Mammary epithelial cell (primary cell): Measurements from ENCODE around the gene SELL.

ENCODE experiments used
- EZH2 ChIP-seq: IDR thresholded peaks from 2 replicates; pipeline ENCODE4 v1.6.1; 2012; ENCODE audit warnings: low read length, inconsistent platforms, borderline replicate concordance
- TF ChIP-seq, protein P1 (sequence below), 2 donors: IDR thresholded peaks in 1 of 2; conservative IDR thresholded peaks in 1 of 2; 2 replicates each; pipeline ENCODE4 v1.5.1; 2011 to 2012; ENCODE audit warnings: inconsistent platforms in 2 of 2, low read length in 2 of 2, mild to moderate bottlenecking in 2 of 2, control low read depth in 1 of 2, low read depth in 1 of 2; ENCODE audit not compliant: insufficient read depth in 1 of 2; ENCODE audit errors: extremely low read depth in 1 of 2

DNA sequence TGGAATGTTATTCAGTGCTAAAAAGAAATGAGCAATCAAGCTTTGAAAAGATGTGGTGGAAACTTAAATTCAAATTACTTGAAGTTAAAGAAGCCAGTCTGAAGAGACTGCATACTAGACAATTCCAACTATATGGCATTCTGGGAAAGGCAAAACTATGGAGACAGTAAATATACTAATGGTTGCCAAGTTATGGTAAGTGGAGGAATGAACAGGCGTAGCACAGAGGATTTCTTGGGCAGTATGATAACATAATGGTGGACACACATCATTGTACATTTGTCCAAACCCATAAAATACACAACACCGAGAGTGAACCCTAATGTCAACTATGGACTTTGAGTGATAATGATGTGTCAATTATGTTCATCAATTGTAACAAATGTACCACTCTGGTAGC lies 60.4 kb downstream of the SELL start:
- TF ChIP-seq, protein P1, sequence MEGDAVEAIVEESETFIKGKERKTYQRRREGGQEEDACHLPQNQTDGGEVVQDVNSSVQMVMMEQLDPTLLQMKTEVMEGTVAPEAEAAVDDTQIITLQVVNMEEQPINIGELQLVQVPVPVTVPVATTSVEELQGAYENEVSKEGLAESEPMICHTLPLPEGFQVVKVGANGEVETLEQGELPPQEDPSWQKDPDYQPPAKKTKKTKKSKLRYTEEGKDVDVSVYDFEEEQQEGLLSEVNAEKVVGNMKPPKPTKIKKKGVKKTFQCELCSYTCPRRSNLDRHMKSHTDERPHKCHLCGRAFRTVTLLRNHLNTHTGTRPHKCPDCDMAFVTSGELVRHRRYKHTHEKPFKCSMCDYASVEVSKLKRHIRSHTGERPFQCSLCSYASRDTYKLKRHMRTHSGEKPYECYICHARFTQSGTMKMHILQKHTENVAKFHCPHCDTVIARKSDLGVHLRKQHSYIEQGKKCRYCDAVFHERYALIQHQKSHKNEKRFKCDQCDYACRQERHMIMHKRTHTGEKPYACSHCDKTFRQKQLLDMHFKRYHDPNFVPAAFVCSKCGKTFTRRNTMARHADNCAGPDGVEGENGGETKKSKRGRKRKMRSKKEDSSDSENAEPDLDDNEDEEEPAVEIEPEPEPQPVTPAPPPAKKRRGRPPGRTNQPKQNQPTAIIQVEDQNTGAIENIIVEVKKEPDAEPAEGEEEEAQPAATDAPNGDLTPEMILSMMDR (conservative IDR thresholded peaks at IDR 0.05 in 1 of 2, IDR thresholded peaks at IDR 0.05 in 1 of 2; ENCODE audit: extremely low read depth in 1 of 2, insufficient read depth in 1 of 2, low read depth in 1 of 2, low read length in 2 of 2), result no peak
- no peak for TF ChIP-seq EZH2
